ENCODE results near the gene EMP3.
A peak's percentile ranks its signal among the peaks of the same experiment; 100 is the strongest.

EMP3 gene

DNA sequence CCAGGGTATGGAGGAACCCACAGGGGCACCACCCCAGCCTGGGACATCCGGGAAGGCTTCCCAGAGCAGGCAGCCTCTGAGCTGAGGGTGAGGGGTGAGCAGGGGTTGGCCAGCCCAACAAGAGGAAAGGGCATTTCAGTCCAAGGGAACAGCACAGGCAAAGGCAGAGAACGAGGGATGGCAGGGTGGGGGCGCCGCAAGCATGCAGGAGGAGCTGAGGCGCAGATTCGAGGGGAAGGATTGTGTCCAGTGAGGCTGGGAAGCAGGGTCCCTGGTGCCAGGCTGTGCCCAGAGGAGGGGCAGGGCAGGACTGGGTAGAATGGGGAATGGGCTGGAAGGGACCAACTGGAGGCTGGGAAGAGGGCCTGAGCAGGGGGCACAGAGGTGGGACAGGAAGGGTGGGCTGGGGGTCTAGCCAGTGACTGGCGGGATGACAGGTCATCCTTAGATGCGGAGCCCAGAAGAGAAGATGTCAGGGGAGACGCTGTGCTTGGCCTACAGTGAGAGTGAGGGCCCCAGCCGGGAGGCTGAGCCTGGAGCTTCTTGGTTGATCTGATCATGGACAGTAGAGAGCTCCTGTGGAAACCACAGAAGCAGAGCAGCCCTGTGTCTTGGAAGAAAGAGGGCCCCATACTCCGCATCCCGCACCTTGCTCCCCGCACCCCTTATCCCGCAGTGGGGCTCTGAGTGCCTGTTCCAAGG is 13.6 kb downstream of the EMP3 start:
- Histone ChIP-seq H2BK12ac (ENCODE audit: low read length) (no peak overlapping the region), H3K79me1 (ENCODE audit: low read length) (peaks cover 3% of the 10 kb centered on the region), H2BK5ac (ENCODE audit: low read depth, low read length, poor library complexity) (no peak overlapping the region), H3K23ac (ENCODE audit: low read length) (no peak overlapping the region), H3K9me3 (ENCODE audit: insufficient read depth, low read depth, low read length) (peaks cover 2% of the 10 kb centered on the region), H3K14ac (ENCODE audit: low read length) (no peak overlapping the region), H3K27ac (ENCODE audit: low read depth, low read length) (no peak overlapping the region), H3K4ac (ENCODE audit: low read depth, low read length) (no peak overlapping the region), H3K4me3 (ENCODE audit: low read depth, low read length) (no peak overlapping the region), H3K36me3 (ENCODE audit: control insufficient read depth in 1 of 2, insufficient read depth in 2 of 2, low read length in 2 of 2) (peaks cover 0 to 2% of the 10 kb centered on the region in 2 experiments), H3K4me2 (ENCODE audit: low read length) (no peak overlapping the region), H3K9ac (ENCODE audit: low read length) (no peak overlapping the region), H2BK120ac (ENCODE audit: insufficient read depth, low read length, poor library complexity) (no peak overlapping the region), H4K8ac (ENCODE audit: low read depth, low read length) (no peak overlapping the region), H3K18ac (ENCODE audit: low read length) (no peak overlapping the region), H4K91ac (ENCODE audit: low read depth, low read length) (peak overlapping the region; percentile 2), H3K27me3 (ENCODE audit: insufficient read depth, low read length) (no peaks in the 10 kb centered on the region), H3K79me2 (ENCODE audit: control insufficient read depth, insufficient read depth, low read length, poor library complexity) (no peaks in the 10 kb centered on the region), H2AFZ (ENCODE audit: insufficient read depth, low read length, poor library complexity) (no peak overlapping the region), H4K12ac (ENCODE audit: low read depth, low read length) (no peak overlapping the region), H3K4me1 (ENCODE audit: control insufficient read depth in 1 of 2, insufficient read depth in 2 of 2, low read length in 2 of 2) (peaks cover 2 to 4% of the 10 kb centered on the region in 2 experiments), H2AK5ac (ENCODE audit: low read length) (no peak overlapping the region)
- DNase-seq, result peak in 1 of 2 donors; percentile 9
- WGBS (ENCODE audit: extremely low coverage, insufficient coverage, insufficient read length), result no CpG with 5 or more reads among the region's 14 CpGs

DNA sequence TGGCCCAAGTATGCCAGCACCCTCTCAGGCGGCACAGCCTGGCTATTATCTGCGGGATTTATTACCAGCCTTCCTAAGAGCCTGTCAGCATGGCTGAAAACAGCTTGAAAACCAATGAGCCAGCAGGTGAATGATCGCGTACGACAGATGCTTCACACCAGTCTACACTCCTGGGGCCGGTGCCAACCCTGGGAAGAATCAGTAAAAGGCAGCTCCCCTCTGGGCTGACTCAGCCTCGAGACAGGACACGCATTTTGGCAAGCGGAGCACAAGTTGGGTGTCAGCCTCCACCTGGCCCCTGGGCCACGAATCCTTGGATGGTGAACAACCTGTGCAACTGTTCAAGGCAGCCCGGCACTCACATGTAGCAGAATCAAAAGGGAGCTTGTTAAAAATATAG is 15.6 kb downstream of the EMP3 start:
- no peak overlapping the region for H2BK5ac ChIP-seq (ENCODE audit: low read depth, low read length, poor library complexity)
- peaks cover 0 to 2% of the 10 kb centered on the region in 2 experiments for H3K4me1 ChIP-seq (ENCODE audit: control insufficient read depth in 1 of 2, insufficient read depth in 2 of 2, low read length in 2 of 2)
- no peaks in the 10 kb centered on the region for H3K27me3 ChIP-seq (ENCODE audit: insufficient read depth, low read length)
- peaks cover 0 to 2% of the 10 kb centered on the region in 2 experiments for H3K36me3 ChIP-seq (ENCODE audit: control insufficient read depth in 1 of 2, insufficient read depth in 2 of 2, low read length in 2 of 2)
- no peak overlapping the region for H3K4me2 ChIP-seq (ENCODE audit: low read length)
- peaks cover 1% of the 10 kb centered on the region for H3K79me1 ChIP-seq (ENCODE audit: low read length)
- no peak overlapping the region for H2AFZ ChIP-seq (ENCODE audit: insufficient read depth, low read length, poor library complexity)
- H2AK5ac ChIP-seq (ENCODE audit: low read length), result no peak overlapping the region
- no peaks in the 10 kb centered on the region for H3K79me2 ChIP-seq (ENCODE audit: control insufficient read depth, insufficient read depth, low read length, poor library complexity)
- H3K27ac ChIP-seq (ENCODE audit: low read depth, low read length), result no peak overlapping the region
- H3K14ac ChIP-seq (ENCODE audit: low read length), result no peak overlapping the region
- H3K18ac ChIP-seq (ENCODE audit: low read length), result no peak overlapping the region
- H3K4ac ChIP-seq (ENCODE audit: low read depth, low read length), result no peak overlapping the region
- H3K23ac ChIP-seq (ENCODE audit: low read length), result no peak overlapping the region
- no CpG with 5 or more reads among the region's 11 CpGs for WGBS (ENCODE audit: extremely low coverage, insufficient coverage, insufficient read length)
- H2BK12ac ChIP-seq (ENCODE audit: low read length), result no peak overlapping the region
- H3K9ac ChIP-seq (ENCODE audit: low read length), result no peak overlapping the region
- no peak for DNase-seq
- no peak overlapping the region for H4K8ac ChIP-seq (ENCODE audit: low read depth, low read length)
- H4K12ac ChIP-seq (ENCODE audit: low read depth, low read length), result no peak overlapping the region
- peaks cover 2% of the 10 kb centered on the region for H3K9me3 ChIP-seq (ENCODE audit: insufficient read depth, low read depth, low read length)
- no peak overlapping the region for H4K91ac ChIP-seq (ENCODE audit: low read depth, low read length)
- H2BK120ac ChIP-seq (ENCODE audit: insufficient read depth, low read length, poor library complexity), result no peak overlapping the region
- no peak overlapping the region for H3K4me3 ChIP-seq (ENCODE audit: low read depth, low read length)

DNA sequence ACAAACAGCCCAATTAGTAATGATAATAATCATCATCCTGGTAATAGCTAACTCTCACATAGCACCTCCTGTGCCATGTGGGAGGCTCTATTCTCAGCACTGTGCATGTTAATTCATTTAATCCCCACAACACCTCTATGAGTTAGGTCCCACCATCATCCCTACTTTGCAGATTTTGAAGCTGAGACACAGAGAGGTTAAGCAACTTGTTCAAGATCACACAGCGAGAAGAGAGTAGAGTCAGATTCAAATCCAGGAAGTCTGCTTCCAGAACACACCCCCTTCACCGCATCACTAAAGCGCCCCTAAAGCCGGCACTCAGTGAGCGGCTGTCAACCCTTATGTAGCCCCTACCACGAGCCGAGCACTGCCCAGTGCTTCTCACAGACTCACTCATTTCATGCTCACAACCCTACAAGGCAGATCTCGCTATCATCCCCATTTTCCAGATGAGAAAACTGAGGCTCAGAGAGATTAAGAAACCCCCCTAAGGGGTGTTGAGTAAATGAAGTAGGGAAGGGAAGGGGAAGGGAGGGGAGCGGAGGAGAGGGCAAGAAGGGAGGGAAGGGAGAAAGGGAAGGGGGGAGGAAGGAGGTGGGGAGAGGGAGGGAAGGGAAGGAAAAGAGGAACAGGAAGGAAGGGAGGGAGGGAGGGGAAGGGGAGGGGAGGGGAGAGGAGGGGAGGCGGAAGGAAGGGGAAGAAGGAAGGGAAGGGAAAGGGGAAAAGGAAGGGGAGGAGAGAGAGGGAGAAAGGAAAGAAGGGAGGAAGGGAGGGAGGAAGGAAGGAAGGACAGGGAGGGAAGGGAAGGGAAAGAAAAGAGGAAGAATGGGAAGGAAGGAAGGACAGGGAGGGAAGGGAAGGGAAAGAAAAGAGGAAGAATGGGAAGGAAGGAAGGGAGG is 16.4 kb downstream of the EMP3 start:
- no CpG with 5 or more reads among the region's 10 CpGs for WGBS (ENCODE audit: extremely low coverage, insufficient coverage, insufficient read length)
- Histone ChIP-seq H2BK5ac (ENCODE audit: low read depth, low read length, poor library complexity) (no peak overlapping the region), H4K12ac (ENCODE audit: low read depth, low read length) (no peak overlapping the region), H3K36me3 (ENCODE audit: control insufficient read depth in 1 of 2, insufficient read depth in 2 of 2, low read length in 2 of 2) (peaks cover 0 to 2% of the 10 kb centered on the region in 2 experiments), H3K4me1 (ENCODE audit: control insufficient read depth in 1 of 2, insufficient read depth in 2 of 2, low read length in 2 of 2) (peaks cover 0 to 2% of the 10 kb centered on the region in 2 experiments), H3K18ac (ENCODE audit: low read length) (no peak overlapping the region), H3K4me3 (ENCODE audit: low read depth, low read length) (no peak overlapping the region), H2BK12ac (ENCODE audit: low read length) (no peak overlapping the region), H3K23ac (ENCODE audit: low read length) (no peak overlapping the region), H4K91ac (ENCODE audit: low read depth, low read length) (no peak overlapping the region), H2AK5ac (ENCODE audit: low read length) (no peak overlapping the region), H3K4ac (ENCODE audit: low read depth, low read length) (no peak overlapping the region), H3K14ac (ENCODE audit: low read length) (no peak overlapping the region), H3K79me2 (ENCODE audit: control insufficient read depth, insufficient read depth, low read length, poor library complexity) (no peaks in the 10 kb centered on the region), H4K8ac (ENCODE audit: low read depth, low read length) (no peak overlapping the region), H3K9me3 (ENCODE audit: insufficient read depth, low read depth, low read length) (peaks cover 2% of the 10 kb centered on the region), H2BK120ac (ENCODE audit: insufficient read depth, low read length, poor library complexity) (no peak overlapping the region), H3K79me1 (ENCODE audit: low read length) (peaks cover 1% of the 10 kb centered on the region), H3K4me2 (ENCODE audit: low read length) (no peak overlapping the region), H3K27ac (ENCODE audit: low read depth, low read length) (no peak overlapping the region), H2AFZ (ENCODE audit: insufficient read depth, low read length, poor library complexity) (no peak overlapping the region), H3K9ac (ENCODE audit: low read length) (no peak overlapping the region), H3K27me3 (ENCODE audit: insufficient read depth, low read length) (no peaks in the 10 kb centered on the region)
- DNase-seq, result no peak

DNA sequence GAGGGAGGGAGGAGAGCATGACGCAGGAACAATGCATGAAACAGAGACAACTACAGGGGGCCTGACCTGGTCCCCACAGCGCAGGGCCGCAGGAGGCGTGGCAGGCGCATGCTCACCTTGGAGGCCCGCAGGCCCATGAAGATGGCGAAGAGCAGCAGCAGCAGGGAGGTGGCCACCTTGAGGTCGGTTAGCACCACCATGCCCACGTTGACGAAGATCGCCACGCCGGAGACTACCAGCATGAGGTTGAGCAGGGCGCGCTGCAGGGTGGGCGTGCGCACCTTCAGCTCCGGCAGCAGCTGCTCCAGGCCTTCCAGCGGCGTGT is 17.0 kb downstream of the EMP3 start:
- no peaks in the 10 kb centered on the region for H3K27me3 ChIP-seq (ENCODE audit: insufficient read depth, low read length)
- H3K27ac ChIP-seq (ENCODE audit: low read depth, low read length), result no peak overlapping the region
- no peak overlapping the region for H2BK5ac ChIP-seq (ENCODE audit: low read depth, low read length, poor library complexity)
- peaks cover 0 to 2% of the 10 kb centered on the region in 2 experiments for H3K36me3 ChIP-seq (ENCODE audit: control insufficient read depth in 1 of 2, insufficient read depth in 2 of 2, low read length in 2 of 2)
- H2AFZ ChIP-seq (ENCODE audit: insufficient read depth, low read length, poor library complexity), result no peak overlapping the region
- H4K8ac ChIP-seq (ENCODE audit: low read depth, low read length), result no peak overlapping the region
- DNase-seq, result peak in 1 of 2 donors; percentile 17
- no peak overlapping the region for H3K9ac ChIP-seq (ENCODE audit: low read length)
- H3K23ac ChIP-seq (ENCODE audit: low read length), result no peak overlapping the region
- WGBS (ENCODE audit: extremely low coverage, insufficient coverage, insufficient read length), result no CpG with 5 or more reads among the region's 20 CpGs
- H3K4ac ChIP-seq (ENCODE audit: low read depth, low read length), result no peak overlapping the region
- peaks cover 1% of the 10 kb centered on the region for H3K79me1 ChIP-seq (ENCODE audit: low read length)
- no peak overlapping the region for H2BK120ac ChIP-seq (ENCODE audit: insufficient read depth, low read length, poor library complexity)
- H4K91ac ChIP-seq (ENCODE audit: low read depth, low read length), result peak overlapping the region; percentile 35
- no peak overlapping the region for H2AK5ac ChIP-seq (ENCODE audit: low read length)
- H3K4me2 ChIP-seq (ENCODE audit: low read length), result no peak overlapping the region
- no peaks in the 10 kb centered on the region for H3K79me2 ChIP-seq (ENCODE audit: control insufficient read depth, insufficient read depth, low read length, poor library complexity)
- H3K18ac ChIP-seq (ENCODE audit: low read length), result no peak overlapping the region
- H4K12ac ChIP-seq (ENCODE audit: low read depth, low read length), result peak overlapping the region; percentile 26
- peaks cover 0 to 2% of the 10 kb centered on the region in 2 experiments for H3K4me1 ChIP-seq (ENCODE audit: control insufficient read depth in 1 of 2, insufficient read depth in 2 of 2, low read length in 2 of 2)
- no peak overlapping the region for H3K4me3 ChIP-seq (ENCODE audit: low read depth, low read length)
- peak overlapping the region; percentile 44 for H2BK12ac ChIP-seq (ENCODE audit: low read length)
- no peak overlapping the region for H3K14ac ChIP-seq (ENCODE audit: low read length)
- peaks cover 2% of the 10 kb centered on the region for H3K9me3 ChIP-seq (ENCODE audit: insufficient read depth, low read depth, low read length)

All from trophoblast cell (in vitro differentiated cells and primary cell).